Measurements from ENCODE around the gene IMPDH2. TPM values are rescaled to one million over a fixed set of nuclear protein-coding genes. Genes with fewer than 3 reads are reported as not detected.
A peak's percentile ranks its signal among the peaks of the same experiment; 100 is the strongest.

Gene IMPDH2
- total RNA-seq, 2 experiments from 2014 or later = 535 to 557 TPM

- POLR2A ChIA-PET = interaction anchor here (0.8 to 3.0 kb wide), 4 partner anchors 8 to 21 kb away, joined by 3 to 13 read pairs (median 4); partner anchors contain the start of gene WDR6
- Mint-ChIP-seq H3K36me3 (ENCODE audit: low read depth) (peaks cover 5% of the 10 kb centered on the region), H3K9me3 (no peaks in the 10 kb centered on the region), H3K27ac (no peak overlapping the region), H3K27me3 (no peaks in the 10 kb centered on the region), H3K4me3 (no peak overlapping the region), H3K4me1 (ENCODE audit: low read depth) (peaks cover 15% of the 10 kb centered on the region)
- intact Hi-C loops (cut with micrococcal nuclease) = no loop called here
- CTCF ChIA-PET = interaction anchor here (2.0 to 2.2 kb wide), 2 partner anchors 9 to 17 kb away, joined by 6 to 10 read pairs; no protein-coding TSS in a partner anchor
- no peak for ATAC-seq
- no peak for DNase-seq
- no peak for TF ChIP-seq CTCF (IDR thresholded peaks at IDR 0.05)
Observed at GRCh38 chr3:48997102-48997635, 32.0 kb downstream of the IMPDH2 start.

DNA sequence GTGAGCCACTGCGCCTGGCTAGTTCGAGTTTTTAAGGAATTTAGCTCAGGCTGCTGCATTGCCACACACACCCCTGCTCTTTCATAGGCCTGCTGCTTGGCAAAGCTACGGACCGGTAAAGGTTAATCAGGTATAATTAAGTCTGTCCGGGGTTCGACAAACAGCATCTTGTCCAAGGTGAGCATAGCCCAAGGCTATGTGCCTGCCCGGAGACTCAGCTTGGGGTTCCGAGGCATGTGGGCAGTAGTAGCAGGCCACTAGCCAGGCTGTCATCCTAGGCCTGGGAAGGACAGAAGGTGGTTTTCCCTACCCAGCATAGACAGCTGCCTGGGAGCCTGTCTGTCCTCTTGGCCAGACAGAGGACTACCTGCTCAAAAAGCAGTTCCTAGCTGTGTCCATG lies 32.6 kb downstream of the IMPDH2 start:
- DNase-seq = no peak
- H3K4me1 Mint-ChIP-seq (ENCODE audit: low read depth) = peaks cover 19% of the 10 kb centered on the region
- ChIA-PET POLR2A (interaction anchor here (0.8 to 3.0 kb wide), 4 partner anchors 8 to 20 kb away, joined by 3 to 13 read pairs (median 6); partner anchors contain the start of gene WDR6), CTCF (interaction anchor here (2.0 to 2.2 kb wide), 2 partner anchors 9 to 18 kb away, joined by 6 to 10 read pairs; no protein-coding TSS in a partner anchor)
- H3K36me3 Mint-ChIP-seq (ENCODE audit: low read depth) = peaks cover 9% of the 10 kb centered on the region
- no peak for TF ChIP-seq CTCF (IDR thresholded peaks at IDR 0.05)
- no peaks in the 10 kb centered on the region for H3K27me3 Mint-ChIP-seq
- H3K27ac Mint-ChIP-seq = no peak overlapping the region
- no peak for ATAC-seq
- no peaks in the 10 kb centered on the region for H3K9me3 Mint-ChIP-seq
- intact Hi-C loops (cut with micrococcal nuclease) = no loop called here
- H3K4me3 Mint-ChIP-seq = no peak overlapping the region

- TF ChIP-seq CTCF (IDR thresholded peaks at IDR 0.05) = no peak
- ChIA-PET CTCF (interaction anchor here (1.6 to 1.7 kb wide), 2 partner anchors 13 to 20 kb away, joined by 3 to 4 read pairs; partner anchors contain the start of gene WDR6), POLR2A (interaction anchor here (3.0 kb wide), 1 partner anchor 13 kb away, joined by 15 read pairs; the partner anchor contains the start of gene WDR6)
- peaks cover 22% of the 10 kb centered on the region for H3K36me3 Mint-ChIP-seq (ENCODE audit: low read depth)
- intact Hi-C loops (cut with micrococcal nuclease) = no loop called here
- no peaks in the 10 kb centered on the region for H3K27me3 Mint-ChIP-seq
- H3K27ac Mint-ChIP-seq = no peak overlapping the region
- peaks cover 35% of the 10 kb centered on the region for H3K4me1 Mint-ChIP-seq (ENCODE audit: low read depth)
- no peak for DNase-seq
- H3K9me3 Mint-ChIP-seq = no peaks in the 10 kb centered on the region
- no peak for ATAC-seq
- no peak overlapping the region for H3K4me3 Mint-ChIP-seq
Observed at GRCh38 chr3:48993834-48994233, 35.4 kb downstream of the IMPDH2 start.

- intact Hi-C loops (cut with micrococcal nuclease) = no loop called here
- TF ChIP-seq CTCF (IDR thresholded peaks at IDR 0.05) = no peak
- POLR2A ChIA-PET = interaction anchor here (0.8 to 6.5 kb wide), 11 partner anchors 9 to 130 kb away, joined by 3 to 72 read pairs (median 6); partner anchors contain the start of genes ARIH2, DALRD3, IMPDH2 and NDUFAF3
- H3K27ac Mint-ChIP-seq = peak overlapping the region; percentile 77
- DNase-seq = no peak
- no peaks in the 10 kb centered on the region for H3K27me3 Mint-ChIP-seq
- H3K9me3 Mint-ChIP-seq = no peaks in the 10 kb centered on the region
- no peak for ATAC-seq
- peaks cover 41% of the 10 kb centered on the region for H3K4me1 Mint-ChIP-seq (ENCODE audit: low read depth)
- peak overlapping the region; percentile 92 for H3K4me3 Mint-ChIP-seq
- CTCF ChIA-PET = interaction anchor here (1.1 to 2.3 kb wide), 6 partner anchors 16 to 443 kb away, joined by 3 to 22 read pairs (median 4); partner anchors contain the start of genes NDUFAF3 and WDR6
- peaks cover 22% of the 10 kb centered on the region for H3K36me3 Mint-ChIP-seq (ENCODE audit: low read depth)
Observed at GRCh38 chr3:48991851-48992545, 37.2 kb downstream of the IMPDH2 start.

Data from activated CD8-positive, alpha-beta T cell treated with anti-CD3 and anti-CD28 coated beads for 36 hours (primary cell).